SKM-1 (cell line): ENCODE results near the gene OCA2.

Experiments
- DNase-seq: peaks from one replicate; lab custom pipeline; 2025; ENCODE audit not compliant: unreplicated experiment; lab: John Stamatoyannopoulos, UW

OCA2 gene

DNA sequence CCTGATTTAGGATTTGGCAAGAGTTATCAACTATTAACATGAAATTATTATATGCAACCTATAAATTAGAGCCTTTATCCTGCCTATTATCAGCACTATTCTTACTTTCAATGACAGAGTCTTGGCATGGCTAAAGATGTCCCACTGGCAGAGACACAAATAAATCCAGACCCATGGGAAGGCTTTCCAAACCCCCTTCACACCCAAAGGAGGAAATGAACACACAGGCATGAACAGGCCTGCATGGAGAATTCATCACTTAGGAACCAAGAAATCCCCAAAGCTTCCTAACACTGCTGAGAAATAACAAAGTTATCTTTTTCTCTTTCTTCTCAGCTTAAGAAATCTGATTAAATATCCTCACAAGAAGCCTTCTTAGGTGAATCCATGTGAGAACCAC lies 213.9 kb downstream of the OCA2 start:
- DNase-seq, result no peak

DNA sequence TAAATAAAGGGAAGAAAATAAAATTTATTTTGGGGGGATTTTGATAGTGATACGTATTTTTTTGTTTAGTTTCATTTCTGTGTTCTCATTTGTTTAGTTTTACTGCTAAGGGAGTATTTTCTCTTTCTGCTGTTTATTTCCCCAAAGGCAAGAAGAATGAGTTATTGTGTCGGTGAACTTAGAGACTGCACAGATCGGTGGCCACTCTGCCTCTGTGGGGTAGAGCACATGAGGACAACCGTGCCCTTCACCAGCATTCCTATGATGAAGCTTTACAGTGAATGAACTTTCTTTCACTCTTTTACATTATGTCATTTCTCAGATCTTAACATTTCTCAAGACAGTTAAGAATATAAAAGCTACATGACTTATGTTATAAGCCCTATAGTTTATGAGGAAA lies 214.4 kb downstream of the OCA2 start:
- DNase-seq, result no peak

DNA sequence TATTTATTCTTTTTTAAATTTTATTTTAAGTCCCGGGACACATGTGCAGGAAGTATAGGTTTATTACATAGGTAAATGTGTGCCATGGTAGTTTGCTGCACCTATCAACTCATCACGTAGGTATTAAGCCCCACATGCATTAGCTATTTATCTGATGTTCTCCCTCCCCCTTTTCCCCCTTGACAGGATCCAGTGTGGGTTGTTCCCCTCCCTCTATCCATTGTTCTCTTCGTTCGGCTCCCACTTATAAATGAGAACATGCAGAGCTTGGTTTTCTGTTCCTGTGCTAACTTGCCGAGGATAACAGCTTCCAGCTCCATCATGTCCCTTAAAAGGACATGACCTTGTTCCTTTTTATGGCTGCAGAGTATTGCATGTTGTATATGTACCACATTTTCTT lies 220.3 kb downstream of the OCA2 start:
- DNase-seq, result no peak

DNA sequence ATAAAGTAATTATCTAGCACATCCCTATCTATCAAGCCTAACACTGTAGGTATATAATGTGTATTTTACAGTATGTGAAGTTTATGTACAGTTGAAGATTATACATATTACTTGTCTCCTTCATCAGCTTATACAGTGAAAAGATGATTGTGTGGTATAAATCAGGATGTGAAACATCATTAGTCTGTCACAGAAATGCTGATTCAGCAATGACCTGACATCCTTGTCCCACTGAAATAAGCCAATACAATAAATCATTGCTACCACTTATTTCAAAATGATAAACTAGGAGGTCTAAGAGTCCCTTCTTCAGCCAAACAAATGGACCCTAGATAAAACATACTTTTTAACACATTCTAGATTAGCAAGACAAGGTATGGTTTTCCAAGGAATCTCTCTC lies 225.3 kb downstream of the OCA2 start:
- no peak for DNase-seq

DNA sequence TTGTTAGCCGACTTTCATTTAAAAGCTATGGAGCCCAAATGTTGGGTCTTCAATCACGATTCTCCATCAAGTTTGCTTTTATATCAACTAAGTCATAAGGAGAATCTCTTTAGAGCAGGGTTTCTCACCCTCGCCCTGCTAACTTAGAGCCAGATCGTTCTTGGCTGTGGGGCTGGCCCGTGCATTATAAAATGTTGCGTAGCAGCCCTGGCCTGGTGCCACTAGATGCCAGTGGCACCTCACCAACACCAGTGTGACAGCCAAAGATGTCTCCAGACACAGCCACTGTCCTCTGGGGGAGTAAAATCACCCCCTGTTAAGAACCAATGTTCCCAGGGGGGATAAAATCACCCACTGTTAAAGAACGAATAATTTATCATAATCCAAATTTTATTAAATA lies 226.1 kb downstream of the OCA2 start:
- DNase-seq, result no peak

DNA sequence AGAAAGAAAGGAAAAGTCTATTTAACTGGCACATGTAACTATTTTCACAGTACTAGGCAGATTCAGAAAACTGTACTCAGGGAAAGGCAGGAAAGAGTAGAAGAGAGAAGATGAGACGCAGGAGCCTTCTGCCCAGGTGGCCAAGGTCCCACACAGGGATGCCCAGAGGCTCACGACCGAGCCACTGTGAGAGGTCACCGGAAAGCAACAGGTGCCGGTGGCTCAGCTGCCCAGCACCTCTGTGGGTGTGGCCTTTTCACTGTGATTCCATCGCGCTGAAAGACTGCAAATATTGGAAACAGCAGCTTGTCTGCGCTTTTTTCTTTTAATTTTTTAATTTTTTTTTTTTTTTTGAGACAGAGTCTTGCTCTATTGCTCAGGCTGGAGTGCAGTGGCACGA lies 226.8 kb downstream of the OCA2 start:
- no peak for DNase-seq

DNA sequence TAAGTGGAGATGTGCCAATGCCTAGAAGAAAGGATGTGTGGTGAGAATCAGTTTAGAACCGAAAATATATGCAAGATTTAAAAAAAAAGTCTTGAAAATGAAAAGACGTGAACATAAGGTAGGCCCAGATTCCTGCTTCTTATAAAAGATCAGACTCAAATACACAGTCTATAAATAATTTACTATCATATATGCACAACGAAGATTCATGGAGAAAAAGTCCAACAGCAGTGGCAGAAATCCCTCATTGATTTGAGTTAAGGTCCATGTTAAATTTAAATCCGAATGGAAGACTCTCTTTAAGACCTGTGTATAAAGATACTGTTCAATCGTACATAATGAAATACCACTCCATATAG lies 227.2 kb downstream of the OCA2 start:
- no peak for DNase-seq

DNA sequence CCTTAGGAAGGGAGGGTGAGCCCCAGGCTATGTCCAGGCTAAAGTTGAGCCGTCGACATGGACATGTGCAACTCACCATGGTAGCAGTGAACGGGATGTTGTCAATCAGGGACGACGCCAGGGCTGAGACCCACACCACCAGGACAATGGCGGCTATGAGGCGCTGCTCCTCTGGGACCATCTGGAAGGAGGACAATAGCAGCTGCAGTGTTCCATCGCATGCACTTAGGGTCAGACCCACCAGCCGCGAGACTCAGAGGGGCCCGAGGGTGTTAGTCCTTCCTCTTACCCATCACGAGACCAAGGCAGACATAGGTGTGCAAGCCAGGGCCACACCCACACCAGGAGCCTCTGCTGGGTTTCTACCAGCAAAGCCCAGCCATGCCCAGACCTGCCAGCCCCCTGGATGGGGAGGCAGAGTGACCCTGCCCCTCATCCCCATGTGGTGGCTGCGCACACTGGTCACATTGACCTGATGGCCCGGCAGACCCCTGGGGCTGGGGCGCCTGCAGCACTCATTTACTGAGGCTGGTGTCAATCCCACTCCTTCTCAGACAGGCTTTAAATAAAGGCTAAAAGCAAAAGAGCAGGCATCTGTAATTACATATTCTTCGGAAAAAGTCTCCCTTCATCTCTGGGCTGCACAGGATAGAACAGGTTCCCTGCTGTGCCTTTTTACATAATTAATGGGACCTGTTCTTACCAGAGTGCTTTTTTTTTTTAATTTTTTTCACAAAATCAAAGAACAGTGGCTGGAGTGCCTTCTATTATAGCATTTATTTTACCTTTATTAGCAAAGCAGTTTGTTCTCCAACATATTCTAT lies 227.8 kb downstream of the OCA2 start:
- DNase-seq, result no peak

DNA sequence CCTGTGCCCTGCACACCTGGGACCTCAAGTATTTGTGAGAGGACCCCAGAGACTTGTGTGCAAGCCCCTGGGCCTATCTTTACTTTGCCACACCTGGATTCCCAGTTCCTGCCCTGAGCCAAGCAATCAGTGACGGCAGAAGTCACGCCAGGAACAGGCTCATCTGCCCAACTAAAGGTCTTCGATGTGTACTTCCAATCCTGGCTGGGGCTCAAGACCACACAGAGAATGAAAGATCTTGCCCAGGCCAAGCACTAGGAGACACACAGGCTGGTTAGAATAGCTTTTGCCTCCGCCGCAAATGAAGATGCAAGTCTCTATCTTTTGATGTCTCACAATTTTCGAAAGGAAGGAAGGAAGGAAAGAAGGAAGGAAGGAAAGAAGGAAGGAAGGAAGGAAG lies 228.8 kb downstream of the OCA2 start:
- DNase-seq, result no peak

DNA sequence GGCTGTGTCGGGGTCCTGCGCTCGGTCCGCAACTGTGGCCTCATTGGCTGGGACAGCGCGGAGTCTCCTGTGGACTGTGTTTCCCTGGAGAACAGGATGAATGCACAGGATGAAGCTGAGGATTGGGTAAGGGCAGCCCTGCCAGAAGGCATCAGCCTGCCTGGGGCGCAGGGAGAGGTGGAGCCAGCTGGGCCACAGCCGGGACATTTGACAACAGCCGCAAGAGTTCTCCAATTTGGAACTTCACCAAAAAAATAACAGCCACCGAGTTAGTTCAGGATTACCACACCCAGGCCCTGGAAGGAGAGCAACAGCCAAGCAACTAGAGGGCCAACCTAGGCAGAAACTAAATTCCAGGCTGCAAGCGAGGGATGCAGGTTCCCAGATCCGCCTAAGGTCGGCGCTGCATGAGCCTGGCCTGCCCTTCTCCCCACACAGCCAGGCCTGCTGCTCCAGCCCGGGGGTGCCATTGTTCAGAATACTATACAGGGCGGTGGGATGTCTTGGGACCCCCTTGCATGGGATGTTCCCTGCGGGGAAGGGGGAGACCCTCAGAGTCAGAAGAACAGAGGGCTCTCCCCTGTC lies 229.3 kb downstream of the OCA2 start:
- DNase-seq, result no peak

DNA sequence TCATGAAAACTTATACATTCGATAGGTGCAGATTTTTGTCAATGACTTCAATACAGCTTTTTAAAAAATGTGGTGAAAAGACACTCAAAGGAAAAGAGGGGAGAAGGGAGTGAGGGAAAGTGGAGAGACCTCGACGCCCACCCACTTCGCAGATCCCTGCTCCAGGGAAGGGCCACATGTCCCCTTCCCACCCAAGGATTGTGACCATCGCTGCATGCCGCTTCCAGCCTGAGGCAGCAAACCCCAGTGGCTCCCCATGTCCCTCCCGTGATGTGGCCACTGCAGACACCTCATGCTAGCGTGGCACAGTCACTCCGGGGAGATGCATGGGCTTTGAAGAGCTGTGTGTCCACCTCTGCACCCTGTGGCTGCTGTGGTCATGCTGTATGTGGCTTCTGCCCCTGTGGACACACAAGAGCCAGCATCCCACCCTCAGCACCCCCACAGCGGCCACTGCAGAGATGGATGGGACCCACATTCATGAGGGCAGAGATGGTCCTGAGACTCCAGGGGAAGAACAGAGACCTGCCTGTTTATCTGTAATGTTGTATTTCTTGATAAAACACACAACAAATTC lies 230.2 kb downstream of the OCA2 start:
- DNase-seq, result no peak

DNA sequence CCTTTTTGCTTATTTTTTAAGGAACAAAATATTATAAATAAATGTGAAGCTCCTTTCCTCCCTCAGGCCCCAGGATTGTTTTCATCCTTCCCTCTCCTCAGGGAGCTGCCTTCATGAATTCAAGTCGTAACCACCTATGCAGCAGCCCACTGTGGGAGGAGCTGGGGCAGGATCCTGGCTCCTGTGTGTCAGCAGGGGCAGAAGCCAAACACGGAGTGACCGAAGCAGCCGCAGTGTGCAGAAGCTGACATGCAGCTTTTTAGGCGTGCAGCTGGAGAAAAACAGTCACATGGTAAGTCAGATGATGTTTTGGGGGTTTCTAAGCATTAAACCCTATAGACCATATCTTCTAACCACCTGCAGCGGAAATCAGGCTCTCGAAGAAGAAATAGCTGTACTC lies 231.3 kb downstream of the OCA2 start:
- no peak for DNase-seq

DNA sequence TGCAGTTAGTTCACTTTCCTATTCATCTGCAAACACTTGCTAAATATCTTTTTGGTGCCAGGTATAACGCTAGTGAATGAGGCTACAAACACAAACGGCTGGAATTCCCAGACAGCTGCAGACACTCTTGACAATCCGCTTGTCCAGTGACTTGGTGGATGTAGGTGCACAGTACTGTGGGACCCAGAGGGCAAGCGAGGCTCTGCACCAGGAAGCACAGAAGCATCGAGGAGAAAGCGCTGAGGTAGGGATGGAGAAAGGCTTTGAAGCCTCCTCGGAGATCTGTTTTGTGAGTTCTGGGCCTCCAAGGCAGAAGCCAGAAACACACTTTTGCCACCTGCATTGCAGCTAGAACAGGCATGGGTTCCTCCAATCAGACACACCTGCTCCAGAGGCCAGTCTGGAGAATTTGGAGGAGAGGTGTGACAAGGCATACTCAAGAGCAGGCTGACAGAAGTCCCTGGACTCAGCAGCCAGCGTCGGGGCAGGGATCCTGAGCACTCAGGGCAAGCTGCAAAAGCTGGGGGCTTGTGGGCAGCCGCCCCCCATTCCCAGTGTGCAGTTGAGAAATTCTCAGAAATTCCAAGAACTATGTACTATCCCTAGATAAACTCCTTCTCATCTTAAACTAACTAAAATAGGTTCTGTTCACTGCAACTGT lies 232.5 kb downstream of the OCA2 start:
- no peak for DNase-seq

DNA sequence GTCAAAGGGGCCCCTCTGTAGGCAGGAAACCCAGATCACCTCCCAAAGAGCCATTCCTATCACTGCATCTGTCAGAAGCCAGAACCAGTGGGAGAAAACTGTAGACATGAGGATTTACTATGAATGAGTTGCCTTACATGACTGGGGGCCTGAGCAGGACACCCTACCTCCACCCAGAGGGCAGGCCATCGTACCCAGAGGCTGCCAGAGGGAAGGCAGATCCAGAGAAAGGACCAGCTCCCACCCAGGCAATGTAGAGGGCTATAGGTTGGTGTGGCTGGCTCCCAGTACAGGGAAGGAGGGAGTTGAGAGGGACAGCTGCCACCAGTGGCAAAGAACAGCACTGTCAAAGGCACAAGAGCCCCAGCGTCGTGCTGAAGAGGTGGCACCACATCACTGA lies 233.2 kb downstream of the OCA2 start:
- no peak for DNase-seq

DNA sequence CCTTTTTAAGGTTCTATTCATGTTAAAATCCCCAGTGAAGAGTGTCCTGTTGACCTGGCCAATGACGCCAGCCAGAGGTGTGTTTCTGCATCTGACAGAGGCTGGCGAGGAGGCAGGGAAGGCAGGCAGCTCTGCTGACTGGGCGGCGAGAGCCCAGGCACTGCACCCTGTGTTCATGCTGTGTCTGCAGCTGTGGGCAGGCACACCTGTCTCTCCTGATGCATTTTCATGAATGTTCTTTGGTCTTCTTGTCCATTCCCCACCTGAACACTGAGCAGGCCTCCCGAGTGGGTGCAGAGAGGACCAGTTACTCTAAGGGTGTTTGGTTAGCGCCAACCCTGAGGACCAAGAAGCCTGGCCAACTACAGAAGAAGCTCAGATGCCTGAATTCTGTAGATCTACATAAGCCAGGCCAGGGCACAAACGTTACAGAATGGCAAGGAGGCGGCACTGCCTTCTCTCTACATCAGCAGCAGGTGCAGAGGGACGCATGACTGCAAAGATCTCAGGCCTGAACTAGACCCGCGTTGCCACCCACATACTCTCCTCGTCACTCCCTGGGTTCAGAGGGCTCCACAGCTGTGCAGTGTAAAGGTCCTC lies 233.7 kb downstream of the OCA2 start:
- no peak for DNase-seq

DNA sequence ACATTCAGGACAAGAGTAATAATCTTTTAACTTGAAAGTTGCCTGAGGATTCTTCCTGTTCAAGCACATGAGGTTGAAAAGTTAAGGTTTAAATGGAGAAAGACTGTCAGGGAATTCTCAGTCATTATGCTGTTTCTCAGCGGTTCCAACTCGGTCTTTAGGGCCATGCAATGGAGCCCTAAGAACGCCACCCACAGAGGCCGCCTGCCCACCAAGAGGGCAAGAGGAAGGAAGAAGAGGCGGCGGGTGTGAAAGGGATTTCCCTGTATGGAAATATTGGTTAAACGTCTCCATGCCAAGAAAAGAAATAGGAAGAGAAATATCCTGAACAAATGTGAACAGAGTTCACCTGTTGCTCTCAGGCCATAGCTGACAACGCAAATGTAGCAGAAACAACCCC lies 234.4 kb downstream of the OCA2 start:
- DNase-seq, result no peak

DNA sequence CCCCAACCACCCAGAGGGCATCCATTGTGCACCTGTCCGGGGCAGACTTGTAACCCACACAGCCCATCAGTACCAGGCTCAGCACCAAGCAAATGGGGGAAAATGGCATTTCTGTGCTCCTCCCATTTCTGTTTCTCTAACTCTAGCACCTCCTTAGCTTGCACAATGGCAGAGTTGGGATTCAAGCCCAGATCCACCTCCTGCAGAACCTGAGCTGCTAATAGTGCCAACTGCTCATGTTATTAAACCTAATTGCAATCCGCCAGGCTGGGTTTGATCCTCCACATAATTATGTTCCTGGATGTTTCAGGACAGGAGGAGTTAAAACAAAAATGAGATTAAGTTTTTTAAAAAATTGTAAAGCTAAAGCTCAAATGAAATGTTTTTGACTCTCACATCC lies 235.0 kb downstream of the OCA2 start:
- no peak for DNase-seq

DNA sequence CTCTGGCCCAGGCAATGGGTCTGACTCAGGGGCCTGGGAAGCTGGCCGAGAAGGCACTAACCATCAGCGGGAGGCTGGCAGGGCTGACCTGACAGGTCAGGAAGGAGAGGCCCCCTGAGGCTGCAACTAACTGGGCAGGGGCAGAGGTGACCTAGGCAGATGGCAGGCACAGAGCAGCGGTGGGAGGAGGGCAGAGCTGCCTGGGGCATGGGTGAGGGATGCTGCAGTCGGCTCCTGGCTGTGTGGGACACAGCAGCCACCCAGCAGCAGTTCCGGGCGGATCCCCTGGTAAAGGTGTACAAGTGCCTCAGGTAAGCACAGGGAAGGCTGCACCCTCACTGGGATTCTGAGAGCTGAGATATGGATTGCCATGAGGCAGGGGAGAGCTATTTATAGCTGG lies 236.1 kb downstream of the OCA2 start:
- no peak for DNase-seq

DNA sequence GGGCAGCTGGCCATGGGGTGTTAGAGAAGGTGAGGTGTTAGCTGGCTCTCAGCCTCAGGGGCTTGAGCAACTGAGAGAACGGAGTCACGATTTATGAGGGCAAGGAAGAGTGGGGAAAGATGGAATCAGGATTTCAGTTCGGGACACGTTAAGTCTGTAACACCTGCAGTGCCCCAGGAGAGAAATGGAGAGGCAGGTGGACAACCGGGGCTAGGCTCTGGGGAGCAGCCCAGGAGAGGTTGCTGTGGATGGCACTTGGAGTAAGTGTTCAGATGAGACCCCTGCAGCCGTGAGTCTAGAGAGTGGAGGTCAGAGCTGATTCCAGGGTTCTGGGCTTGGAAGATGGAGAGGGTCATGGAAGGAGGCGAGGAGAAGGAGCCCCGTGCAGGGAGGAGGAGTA lies 237.9 kb downstream of the OCA2 start:
- DNase-seq, result no peak

DNA sequence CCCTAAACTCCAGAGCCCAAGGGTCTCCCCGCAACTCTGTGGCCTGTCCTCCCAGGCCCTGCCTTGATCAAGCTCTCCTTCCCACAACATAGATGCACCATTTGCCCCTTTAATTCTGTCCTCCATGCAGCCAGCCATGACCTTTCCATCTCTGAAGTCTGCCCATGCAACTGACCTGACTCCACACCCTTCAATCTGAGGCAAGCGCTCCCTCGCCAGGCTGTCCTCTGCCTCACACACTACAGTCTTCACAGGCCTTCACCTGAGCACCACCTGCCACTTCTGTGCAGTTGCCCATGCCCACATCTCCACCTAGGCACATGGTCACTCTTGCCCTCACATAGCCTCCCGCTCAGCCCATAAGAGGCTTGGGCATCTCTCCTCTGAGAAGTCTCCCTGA lies 244.0 kb downstream of the OCA2 start:
- DNase-seq, result no peak

DNA sequence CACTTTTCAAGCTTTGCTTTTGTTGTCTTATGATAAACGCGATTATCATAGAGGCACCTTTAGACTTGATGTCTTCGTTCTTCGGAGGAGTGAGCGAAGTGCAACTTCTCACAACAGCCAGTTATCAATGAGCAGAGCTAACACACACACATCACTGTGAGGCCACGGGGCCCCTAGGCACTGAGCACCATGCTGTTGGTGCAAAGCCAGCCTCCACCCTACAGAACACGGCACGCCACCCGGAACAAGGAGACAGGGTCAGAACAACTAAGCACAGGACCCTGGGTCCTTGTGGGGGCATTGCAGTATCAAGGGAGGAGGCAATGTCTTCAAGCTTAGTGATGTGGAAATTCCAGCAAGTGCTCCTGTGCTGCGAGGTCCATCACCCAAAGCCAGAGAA lies 244.5 kb downstream of the OCA2 start:
- no peak for DNase-seq
